ENCODE results near the gene TLX2.

Gene TLX2

DNA sequence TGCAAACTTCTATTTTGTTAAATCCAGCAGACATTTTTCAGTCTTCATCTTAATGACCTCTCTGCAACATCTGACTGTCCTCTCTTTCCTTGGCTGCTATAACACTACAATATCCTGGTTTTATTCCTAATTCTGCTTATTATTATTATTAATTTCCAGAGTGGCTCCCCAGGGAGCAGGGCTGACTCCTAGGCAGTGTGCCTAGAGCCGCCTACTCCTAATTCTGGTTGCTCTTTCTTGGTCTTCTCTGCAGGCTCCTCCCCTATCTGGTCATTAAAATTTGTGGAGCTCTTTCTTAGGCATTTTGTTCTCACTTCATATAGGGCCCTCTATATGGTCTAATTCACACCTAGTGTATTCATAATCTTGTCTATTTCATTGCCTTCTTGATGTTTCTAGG lies 28.7 kb downstream of the TLX2 start:
- H3K9me3 ChIP-seq (ENCODE audit: severe bottlenecking), result no peaks in the 10 kb centered on the region
- H3K27ac ChIP-seq, result no peak overlapping the region
- TF ChIP-seq, protein P1, sequence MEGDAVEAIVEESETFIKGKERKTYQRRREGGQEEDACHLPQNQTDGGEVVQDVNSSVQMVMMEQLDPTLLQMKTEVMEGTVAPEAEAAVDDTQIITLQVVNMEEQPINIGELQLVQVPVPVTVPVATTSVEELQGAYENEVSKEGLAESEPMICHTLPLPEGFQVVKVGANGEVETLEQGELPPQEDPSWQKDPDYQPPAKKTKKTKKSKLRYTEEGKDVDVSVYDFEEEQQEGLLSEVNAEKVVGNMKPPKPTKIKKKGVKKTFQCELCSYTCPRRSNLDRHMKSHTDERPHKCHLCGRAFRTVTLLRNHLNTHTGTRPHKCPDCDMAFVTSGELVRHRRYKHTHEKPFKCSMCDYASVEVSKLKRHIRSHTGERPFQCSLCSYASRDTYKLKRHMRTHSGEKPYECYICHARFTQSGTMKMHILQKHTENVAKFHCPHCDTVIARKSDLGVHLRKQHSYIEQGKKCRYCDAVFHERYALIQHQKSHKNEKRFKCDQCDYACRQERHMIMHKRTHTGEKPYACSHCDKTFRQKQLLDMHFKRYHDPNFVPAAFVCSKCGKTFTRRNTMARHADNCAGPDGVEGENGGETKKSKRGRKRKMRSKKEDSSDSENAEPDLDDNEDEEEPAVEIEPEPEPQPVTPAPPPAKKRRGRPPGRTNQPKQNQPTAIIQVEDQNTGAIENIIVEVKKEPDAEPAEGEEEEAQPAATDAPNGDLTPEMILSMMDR (IDR thresholded peaks at IDR 0.05; ENCODE audit: low read depth, low read length), result no peak
- H3K27me3 ChIP-seq (ENCODE audit: insufficient read depth, low read depth, severe bottlenecking), result no peaks in the 10 kb centered on the region
- no peak for DNase-seq
- no peak overlapping the region for H3K4me3 ChIP-seq (ENCODE audit: low read depth, low read length)
- peaks cover 9% of the 10 kb centered on the region for H3K36me3 ChIP-seq

DNA sequence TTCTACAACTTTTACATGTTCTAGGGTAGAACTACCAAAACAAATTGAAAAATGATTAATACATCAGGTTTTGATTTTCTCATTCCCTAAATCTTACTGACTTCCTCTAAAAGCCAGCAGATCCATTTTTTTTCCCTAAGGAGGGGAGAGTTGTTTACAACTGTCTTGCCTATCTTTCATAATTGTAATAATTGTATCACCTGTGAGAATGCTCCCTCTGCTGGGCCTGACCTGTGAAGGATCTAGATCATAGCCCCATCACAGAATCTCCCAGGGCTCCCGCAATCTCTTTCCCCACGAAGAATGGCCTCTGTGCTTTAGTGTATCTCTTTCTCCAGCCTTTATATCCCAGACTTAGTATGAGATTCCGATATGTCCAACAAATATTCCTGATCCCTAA lies 30.4 kb downstream of the TLX2 start:
- Histone ChIP-seq H3K27ac (no peak overlapping the region), H3K9me3 (ENCODE audit: severe bottlenecking) (no peaks in the 10 kb centered on the region), H3K27me3 (ENCODE audit: insufficient read depth, low read depth, severe bottlenecking) (no peaks in the 10 kb centered on the region), H3K36me3 (peaks cover 11% of the 10 kb centered on the region), H3K4me3 (ENCODE audit: low read depth, low read length) (no peak overlapping the region)
- no peak for DNase-seq
- TF ChIP-seq, protein P1 (IDR thresholded peaks at IDR 0.05; ENCODE audit: low read depth, low read length), result peak; percentile 18; the same call in 1 of the 2 replicates

DNA sequence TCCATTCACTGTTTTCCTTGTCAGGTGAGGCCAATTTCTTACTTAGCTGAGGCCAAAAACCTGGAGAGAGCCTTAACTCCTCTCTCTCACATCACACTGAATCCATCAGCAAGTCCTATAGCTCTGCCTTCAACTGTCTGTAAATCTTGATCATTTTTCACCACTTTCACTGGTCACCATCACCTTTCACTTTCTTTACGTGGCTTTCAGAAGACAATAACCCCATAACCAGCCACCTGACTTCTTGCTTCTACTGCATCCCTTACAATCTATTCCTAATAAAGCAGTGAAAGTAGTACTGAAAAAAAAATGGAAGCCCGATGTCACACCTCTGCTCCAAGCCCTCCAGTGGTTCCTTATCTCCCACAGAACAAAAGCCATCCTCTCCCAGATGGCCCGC lies 31.8 kb downstream of the TLX2 start:
- no peaks in the 10 kb centered on the region for H3K27me3 ChIP-seq (ENCODE audit: insufficient read depth, low read depth, severe bottlenecking)
- peaks cover 8% of the 10 kb centered on the region for H3K36me3 ChIP-seq
- no peak overlapping the region for H3K27ac ChIP-seq
- H3K9me3 ChIP-seq (ENCODE audit: severe bottlenecking), result no peaks in the 10 kb centered on the region
- no peak overlapping the region for H3K4me3 ChIP-seq (ENCODE audit: low read depth, low read length)
- TF ChIP-seq, protein P1 (IDR thresholded peaks at IDR 0.05; ENCODE audit: low read depth, low read length), result no peak
- no peak for DNase-seq

DNA sequence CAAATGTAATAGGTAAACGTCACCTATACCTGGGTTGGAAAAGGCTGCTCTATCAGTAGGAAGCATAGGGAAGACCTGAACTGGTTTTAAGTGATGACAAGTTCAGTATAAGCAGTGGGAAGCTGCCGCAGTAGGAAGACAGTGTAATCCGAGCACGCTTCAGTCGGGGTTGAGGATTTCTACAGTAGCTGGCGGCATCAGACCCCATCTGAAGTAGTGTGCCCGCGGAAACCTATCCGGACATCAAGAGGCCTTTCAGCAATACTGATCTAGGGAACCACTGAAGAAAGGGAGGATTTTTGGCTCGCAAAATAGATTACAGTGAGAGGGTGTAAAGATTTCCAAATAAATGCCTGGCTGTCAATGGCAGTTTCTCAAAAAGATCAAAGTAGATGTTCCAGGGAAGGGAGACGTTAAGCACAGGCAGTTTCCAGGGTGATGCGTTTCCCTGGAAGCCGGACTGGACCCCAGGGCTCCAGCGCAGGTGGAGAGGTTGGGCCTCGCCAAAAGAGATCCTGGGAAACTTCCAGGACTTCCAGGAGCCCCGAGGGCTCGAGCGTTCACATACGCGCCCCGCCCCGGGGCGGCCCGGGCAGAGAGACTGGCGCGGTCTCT lies 34.1 kb downstream of the TLX2 start:
- H3K27ac ChIP-seq, result peak overlapping the region; percentile 98
- no peaks in the 10 kb centered on the region for H3K9me3 ChIP-seq (ENCODE audit: severe bottlenecking)
- peaks cover 10% of the 10 kb centered on the region for H3K36me3 ChIP-seq
- TF ChIP-seq, protein P1 (IDR thresholded peaks at IDR 0.05; ENCODE audit: low read depth, low read length), result no peak
- no peaks in the 10 kb centered on the region for H3K27me3 ChIP-seq (ENCODE audit: insufficient read depth, low read depth, severe bottlenecking)
- DNase-seq, result peak; percentile 74
- H3K4me3 ChIP-seq (ENCODE audit: low read depth, low read length), result peak overlapping the region; percentile 80

DNA sequence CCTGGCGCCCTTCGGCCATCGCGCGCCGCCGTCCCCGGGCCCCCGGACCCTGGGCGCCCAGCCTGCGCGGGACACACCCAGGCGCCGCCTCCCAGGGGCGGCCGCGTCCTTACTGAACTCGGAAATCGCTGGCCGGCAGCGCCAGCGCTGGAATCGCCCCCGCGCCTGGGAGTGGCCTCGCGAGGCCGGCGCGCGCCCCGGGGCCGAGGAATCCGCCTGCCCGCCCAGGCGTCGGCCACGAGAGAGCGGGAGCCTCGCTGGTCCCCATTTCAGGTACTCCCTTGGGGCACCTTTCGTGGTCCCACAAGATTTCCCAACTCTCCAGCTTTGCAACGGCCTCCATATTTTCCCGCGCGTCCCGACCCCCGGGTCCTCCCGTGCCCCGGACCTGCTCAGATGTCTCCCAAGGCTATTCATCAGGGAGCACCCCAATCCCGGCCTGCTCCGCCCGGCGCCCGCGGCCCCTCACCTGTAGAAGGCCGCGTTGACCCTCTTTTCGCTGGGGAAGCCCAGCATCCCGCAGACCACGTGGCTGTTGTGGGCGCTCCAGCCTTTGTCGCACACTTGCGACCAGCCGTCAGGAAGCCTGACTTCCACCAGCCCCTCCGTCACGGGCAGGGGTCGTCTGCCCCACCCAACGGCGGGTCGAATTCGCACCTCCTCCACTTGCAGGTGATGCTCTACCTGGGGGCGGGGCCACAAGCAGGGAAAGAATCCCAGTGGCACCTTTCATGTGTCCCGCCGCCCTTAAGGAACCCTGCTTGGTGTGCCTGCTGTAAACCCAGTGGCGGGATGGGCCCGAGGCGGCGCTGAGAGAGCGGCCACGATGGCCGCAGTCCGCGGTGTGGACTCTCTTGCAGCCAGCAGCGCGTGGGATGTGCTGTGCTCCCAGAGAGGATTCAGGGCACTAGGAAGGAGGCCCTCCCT lies 34.9 kb downstream of the TLX2 start:
- TF ChIP-seq, protein P1 (IDR thresholded peaks at IDR 0.05; ENCODE audit: low read depth, low read length), result no peak
- Histone ChIP-seq H3K36me3 (peaks cover 10% of the 10 kb centered on the region), H3K4me3 (ENCODE audit: low read depth, low read length) (peak overlapping the region; percentile 80), H3K27ac (peak overlapping the region; percentile 98), H3K9me3 (ENCODE audit: severe bottlenecking) (no peaks in the 10 kb centered on the region), H3K27me3 (ENCODE audit: insufficient read depth, low read depth, severe bottlenecking) (no peaks in the 10 kb centered on the region)
- DNase-seq, result peak; percentile 86

Data from WERI-Rb-1 (cell line).